ENCODE measurements around the gene CREB1. TPM values are rescaled to one million over a fixed set of nuclear protein-coding genes. Genes with fewer than 3 reads are reported as not detected.

Gene CREB1
- total RNA-seq, 6 experiments from 2014 or later, result 32.9 to 51.8 (median 48.9) TPM

DNA sequence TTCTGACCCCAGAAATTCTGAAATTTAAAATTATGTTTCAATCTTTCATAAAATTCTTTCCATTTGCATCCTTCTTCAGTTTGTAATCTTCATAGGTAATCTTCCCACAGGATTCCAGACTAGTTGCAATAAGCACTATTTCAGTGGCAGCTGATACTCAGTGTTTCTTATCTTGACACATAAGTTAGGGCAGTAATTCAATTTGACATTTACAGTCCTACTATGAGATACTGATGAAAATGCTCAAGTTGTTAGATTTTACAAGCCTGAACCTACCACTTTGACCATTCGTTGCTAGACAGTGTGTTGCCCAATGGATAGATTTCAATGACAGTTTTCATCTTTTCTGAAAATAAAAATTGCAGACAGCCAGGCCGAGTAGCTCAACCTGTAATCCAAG is 85.1 kb downstream of the CREB1 start:
- DNase-seq, result no peak
- Mint-ChIP-seq H3K4me1 (ENCODE audit: low read depth) (peaks cover 24% of the 10 kb centered on the region), H3K9me3 (no peaks in the 10 kb centered on the region), H3K27me3 (ENCODE audit: insufficient read depth) (no peaks in the 10 kb centered on the region), H3K36me3 (ENCODE audit: low read depth) (peaks cover 10% of the 10 kb centered on the region; the same call in 1 of the 2 replicates), H3K4me3 (no peak overlapping the region), H3K27ac (no peak overlapping the region)
- TF ChIP-seq, protein P1, sequence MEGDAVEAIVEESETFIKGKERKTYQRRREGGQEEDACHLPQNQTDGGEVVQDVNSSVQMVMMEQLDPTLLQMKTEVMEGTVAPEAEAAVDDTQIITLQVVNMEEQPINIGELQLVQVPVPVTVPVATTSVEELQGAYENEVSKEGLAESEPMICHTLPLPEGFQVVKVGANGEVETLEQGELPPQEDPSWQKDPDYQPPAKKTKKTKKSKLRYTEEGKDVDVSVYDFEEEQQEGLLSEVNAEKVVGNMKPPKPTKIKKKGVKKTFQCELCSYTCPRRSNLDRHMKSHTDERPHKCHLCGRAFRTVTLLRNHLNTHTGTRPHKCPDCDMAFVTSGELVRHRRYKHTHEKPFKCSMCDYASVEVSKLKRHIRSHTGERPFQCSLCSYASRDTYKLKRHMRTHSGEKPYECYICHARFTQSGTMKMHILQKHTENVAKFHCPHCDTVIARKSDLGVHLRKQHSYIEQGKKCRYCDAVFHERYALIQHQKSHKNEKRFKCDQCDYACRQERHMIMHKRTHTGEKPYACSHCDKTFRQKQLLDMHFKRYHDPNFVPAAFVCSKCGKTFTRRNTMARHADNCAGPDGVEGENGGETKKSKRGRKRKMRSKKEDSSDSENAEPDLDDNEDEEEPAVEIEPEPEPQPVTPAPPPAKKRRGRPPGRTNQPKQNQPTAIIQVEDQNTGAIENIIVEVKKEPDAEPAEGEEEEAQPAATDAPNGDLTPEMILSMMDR (IDR thresholded peaks at IDR 0.05), result no peak

DNA sequence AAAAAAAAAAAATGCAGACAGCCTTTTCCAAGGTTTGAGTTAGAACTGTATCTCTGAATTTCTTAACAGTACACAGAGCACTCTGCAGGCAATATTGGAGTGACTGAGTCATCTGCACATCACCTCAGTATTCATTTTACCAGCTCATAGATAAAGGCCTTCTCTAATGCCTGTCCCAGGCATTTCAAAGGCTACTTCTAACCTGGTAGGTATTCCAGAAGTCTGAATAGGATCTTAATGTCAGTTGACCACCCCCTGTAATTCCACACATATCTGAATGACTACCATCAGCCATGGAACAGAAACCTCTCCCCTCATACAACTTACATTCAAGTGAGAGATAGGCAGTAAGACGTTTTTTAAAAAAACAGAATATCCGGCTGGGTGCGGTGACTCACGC is 86.4 kb downstream of the CREB1 start:
- H3K27me3 Mint-ChIP-seq (ENCODE audit: insufficient read depth), result no peaks in the 10 kb centered on the region
- no peaks in the 10 kb centered on the region for H3K9me3 Mint-ChIP-seq
- peak overlapping the region; percentile 68 for H3K4me3 Mint-ChIP-seq
- peaks cover 10% of the 10 kb centered on the region; the same call in 1 of the 2 replicates for H3K36me3 Mint-ChIP-seq (ENCODE audit: low read depth)
- DNase-seq, result peak; percentile 52
- peak overlapping the region; percentile 92 for H3K27ac Mint-ChIP-seq
- TF ChIP-seq, protein P1 (IDR thresholded peaks at IDR 0.05), result no peak
- peaks cover 24% of the 10 kb centered on the region for H3K4me1 Mint-ChIP-seq (ENCODE audit: low read depth)

DNA sequence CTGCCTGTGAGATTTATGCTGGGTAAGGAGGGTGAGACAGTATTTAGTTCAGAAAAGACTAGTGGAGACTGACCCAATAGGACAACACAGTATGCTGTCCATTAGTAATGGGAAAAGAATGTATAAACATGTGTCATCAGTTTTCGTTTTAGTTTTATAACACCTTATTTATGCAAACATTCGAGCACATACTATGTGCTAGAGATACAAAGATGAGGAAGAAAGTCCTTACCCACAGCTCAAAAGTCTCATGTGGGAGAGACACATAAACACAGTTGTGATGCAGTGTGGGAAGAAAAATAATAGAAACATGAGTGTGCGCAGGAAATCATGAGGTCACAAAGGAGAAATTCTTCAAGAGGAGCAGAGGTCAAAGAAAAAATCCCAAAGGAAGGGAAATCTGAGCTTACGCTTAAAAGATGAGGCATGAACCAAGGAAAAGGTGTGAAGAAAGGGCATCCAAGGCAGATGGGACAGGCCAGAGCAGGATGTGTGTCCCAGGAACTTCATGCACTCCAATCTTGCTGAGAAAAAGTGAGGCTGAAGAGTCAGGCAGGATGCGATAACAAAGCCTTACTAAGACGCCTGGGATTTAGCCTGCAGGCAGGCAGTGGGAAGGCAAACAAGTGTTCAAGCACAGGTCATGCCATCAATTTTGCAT is 87.4 kb downstream of the CREB1 start:
- TF ChIP-seq, protein P1 (IDR thresholded peaks at IDR 0.05), result no peak
- Mint-ChIP-seq H3K27me3 (ENCODE audit: insufficient read depth) (no peaks in the 10 kb centered on the region), H3K27ac (peak overlapping the region; percentile 92), H3K4me3 (peak overlapping the region; percentile 68), H3K4me1 (ENCODE audit: low read depth) (peaks cover 24% of the 10 kb centered on the region), H3K36me3 (ENCODE audit: low read depth) (peaks cover 15% of the 10 kb centered on the region; the same call in 1 of the 2 replicates), H3K9me3 (no peaks in the 10 kb centered on the region)
- DNase-seq, result peak; percentile 93

DNA sequence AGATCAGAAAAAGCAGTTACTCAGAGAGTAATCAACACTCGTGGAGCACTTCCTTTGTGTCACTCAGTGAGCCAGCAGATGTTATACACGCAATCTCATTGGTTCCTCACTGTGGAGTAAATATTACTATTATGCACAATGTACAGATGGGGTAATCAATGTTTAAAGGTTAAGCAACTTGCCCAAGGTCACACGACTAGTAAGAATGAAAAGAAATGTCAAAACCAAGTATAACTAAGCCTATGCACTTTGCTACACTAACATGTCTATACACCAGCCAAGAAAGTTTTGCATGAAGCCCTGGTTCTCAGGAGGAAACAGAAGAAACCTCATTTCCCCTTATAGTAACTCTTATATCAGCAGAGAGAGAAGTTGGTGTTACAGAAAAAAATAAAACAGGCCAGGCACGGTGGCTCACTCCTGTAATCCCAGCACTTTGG is 90.0 kb downstream of the CREB1 start:
- peaks cover 39% of the 10 kb centered on the region for H3K4me1 Mint-ChIP-seq (ENCODE audit: low read depth)
- no peak overlapping the region for H3K4me3 Mint-ChIP-seq
- H3K9me3 Mint-ChIP-seq, result no peaks in the 10 kb centered on the region
- H3K36me3 Mint-ChIP-seq (ENCODE audit: low read depth), result peaks cover 9% of the 10 kb centered on the region; the same call in 1 of the 2 replicates
- TF ChIP-seq, protein P1 (IDR thresholded peaks at IDR 0.05), result no peak
- no peaks in the 10 kb centered on the region for H3K27me3 Mint-ChIP-seq (ENCODE audit: insufficient read depth)
- no peak for DNase-seq
- H3K27ac Mint-ChIP-seq, result peak overlapping the region; percentile 38

DNA sequence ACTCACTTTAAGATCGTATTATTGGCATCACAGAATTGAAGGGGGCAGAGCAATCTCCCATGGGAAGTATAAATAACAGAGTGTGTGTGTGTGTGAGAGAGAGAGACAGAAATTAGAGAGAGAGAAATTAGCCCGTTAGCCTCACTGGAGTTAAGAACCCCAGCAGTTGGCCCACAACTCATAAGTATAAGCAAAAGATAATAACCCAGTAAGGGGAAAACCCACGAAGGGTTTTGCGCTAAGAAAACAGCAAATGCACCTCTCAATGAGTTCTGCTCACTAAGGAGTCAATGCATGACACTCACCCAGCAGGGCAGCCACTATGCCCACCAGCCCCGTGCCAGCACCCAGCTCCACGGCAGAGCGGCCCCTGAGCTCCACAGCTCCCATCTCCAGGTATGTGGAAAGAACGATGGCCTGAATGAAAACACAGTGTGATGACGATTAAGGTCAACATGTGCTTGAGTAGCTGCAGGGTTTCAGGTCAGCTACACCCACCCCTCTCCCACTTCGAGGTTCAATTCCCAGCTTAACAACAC is 91.8 kb downstream of the CREB1 start:
- H3K4me3 Mint-ChIP-seq, result no peak overlapping the region
- peaks cover 6% of the 10 kb centered on the region; the same call in 1 of the 2 replicates for H3K36me3 Mint-ChIP-seq (ENCODE audit: low read depth)
- TF ChIP-seq, protein P1 (IDR thresholded peaks at IDR 0.05), result no peak
- H3K27me3 Mint-ChIP-seq (ENCODE audit: insufficient read depth), result peaks cover 4% of the 10 kb centered on the region; the same call in 1 of the 2 replicates
- no peak overlapping the region for H3K27ac Mint-ChIP-seq
- H3K4me1 Mint-ChIP-seq (ENCODE audit: low read depth), result peaks cover 31% of the 10 kb centered on the region
- no peak for DNase-seq
- H3K9me3 Mint-ChIP-seq, result no peaks in the 10 kb centered on the region

All from HFFc6 (cell line).